Motor neuron (in vitro differentiated cells): Measurements from ENCODE around the gene COL1A1. TPM values are rescaled to one million over a fixed set of nuclear protein-coding genes. Genes with fewer than 3 reads are reported as not detected.

Experiments used
- total RNA-seq, 8 experiments: library from RNA; unstranded; fragments of 300-600 nt; gene quantifications; 2 replicates each; pipeline versions ENCODE4 v1.2.3 to v1.2.4, GENCODE V29; 2022

The COL1A1 gene
- total RNA-seq, 8 experiments from 2014 or later, result 0.54 to 614 (median 7.1) TPM

Other genes starting within 250 kb of the COL1A1 start
- 1 to 10 TPM in 4 of 8 experiments, under 1 TPM in 2, not detected in 2; 0.46 to 2.6 (median 1.3) TPM for gene DLX4, start 232.4 kb downstream of the COL1A1 start, total RNA-seq
- gene DLX3, start 206.4 kb downstream of the COL1A1 start, total RNA-seq, result under 1 TPM in 7 of 8 experiments, not detected in 1; 0.07 to 0.52 (median 0.21) TPM
- gene ITGA3, start 145.5 kb downstream of the COL1A1 start, total RNA-seq, result 10 to 100 TPM in 1 of 8 experiments, 1 to 10 TPM in 7; 2.9 to 72.8 (median 9.1) TPM
- gene PDK2, start 106.3 kb downstream of the COL1A1 start, total RNA-seq, result 10 to 100 TPM in 4 of 8 experiments, 1 to 10 TPM in 4; 7.1 to 53.4 (median 10.7) TPM
- gene SAMD14, start 71.5 kb downstream of the COL1A1 start, total RNA-seq, result 10 to 100 TPM in 5 of 8 experiments, 1 to 10 TPM in 3; 2.1 to 19.4 (median 10.8) TPM
- gene PPP1R9B, start 51.0 kb downstream of the COL1A1 start, total RNA-seq, result 10 to 100 TPM; 19.7 to 43.3 (median 29.6) TPM
- 1 to 10 TPM in 3 of 8 experiments, under 1 TPM in 3, not detected in 2; 0.22 to 3.4 (median 1.1) TPM for gene SGCA, start 35.6 kb downstream of the COL1A1 start, total RNA-seq
- gene TMEM92, start 72.8 kb upstream of the COL1A1 start, total RNA-seq, result under 1 TPM in 5 of 8 experiments, not detected in 3; 0.18 to 0.64 (median 0.38) TPM
- gene XYLT2, start 144.5 kb upstream of the COL1A1 start, total RNA-seq, result 10 to 100 TPM in 5 of 8 experiments, 1 to 10 TPM in 3; 8.3 to 25.8 (median 10.9) TPM
- 100 to 1,000 TPM in 3 of 8 experiments, 10 to 100 TPM in 5; 54.3 to 138 (median 94.4) TPM for gene MRPL27, start 171.6 kb upstream of the COL1A1 start, total RNA-seq
- 10 to 100 TPM in 2 of 8 experiments, 1 to 10 TPM in 5, under 1 TPM in 1; 0.66 to 14.5 (median 5.7) TPM for gene EME1, start 171.6 kb upstream of the COL1A1 start, total RNA-seq
- 100 to 1,000 TPM in 3 of 8 experiments, 10 to 100 TPM in 5; 44.5 to 143 (median 74.3) TPM for gene LRRC59, start 195.9 kb upstream of the COL1A1 start, total RNA-seq
- gene ACSF2, start 224.6 kb upstream of the COL1A1 start, total RNA-seq, result 10 to 100 TPM in 3 of 8 experiments, 1 to 10 TPM in 5; 1.6 to 31.1 (median 5.6) TPM